HepG2 (cell line): Measurements from ENCODE around the gene PTGDR2. TPM values are rescaled to one million over a fixed set of nuclear protein-coding genes. Genes with fewer than 3 reads are reported as not detected.

Experiments
- ATAC-seq: fragments of 200-7000 bp; cut with Tn5 transposase; 3 replicates; pipeline ENCODE4 v1.9.1; 2020; ENCODE audit warnings: mild to moderate bottlenecking, moderate library complexity
- BruUV-seq: library from RNA; stranded (reverse); fragments of 400-500 nt; replicated peaks from 2 replicates; lab custom pipeline; 2021; lab: Mats Ljungman, UMichigan
- CTCF ChIA-PET: fragments of 300-600 bp; formaldehyde crosslinking; extraction: SDS; loops from one replicate; lab custom pipeline; 2021; ENCODE audit warnings: low total read pairs, inconsistent platforms, low intra/inter-chr PET ratio; lab: Yijun Ruan, JAX
- POLR2A ChIA-PET: fragments of 350-600 bp; sonication (Branson Sonifier 250); formaldehyde crosslinking; loops from one replicate; lab custom pipeline; 2020; ENCODE audit warnings: antibody characterized with exemption, inconsistent platforms; lab: Yijun Ruan, JAX
- DNase-seq: peaks from one replicate; pipeline ENCODE4 v3.0.0-alpha.2; 2015; ENCODE audit warnings: low spot score
- FAIRE-seq: peaks from 3 replicates; lab custom pipeline; 2011; peaks lifted over from hg19 to GRCh38; lab: Jason Lieb, UNC
- H2AFZ ChIP-seq: one replicate; pipeline ENCODE4 v1.6.1; 2011; ENCODE audit warnings: low read length, inconsistent platforms
- H3K27ac ChIP-seq: fragments of 300-600 bp; 3 replicates; pipeline ENCODE4 v1.8.0; 2011; ENCODE audit warnings: mixed run types, mild to moderate bottlenecking, mixed read lengths, low read length, inconsistent platforms; ENCODE audit not compliant: insufficient read depth; ENCODE audit errors: extremely low read length
- H3K27me3 ChIP-seq, 2 experiments: fragments of 200-600 bp in 1 of 2; 2 replicates in 1 of 2; 3 replicates in 1 of 2; pipeline versions ENCODE4 v1.6.0 to v1.8.0; 2011; ENCODE audit warnings: low read length in 2 of 2, mild to moderate bottlenecking in 2 of 2, moderate library complexity in 2 of 2, inconsistent platforms in 1 of 2; ENCODE audit not compliant: insufficient read depth in 2 of 2, control insufficient read depth in 1 of 2
- H3K36me3 ChIP-seq, 2 experiments: fragments of 200-600 bp in 1 of 2; replicated peaks in 1 of 2; 2 replicates in 1 of 2; 3 replicates in 1 of 2; pipeline versions ENCODE4 v1.5.1 to v1.8.0; 2011; ENCODE audit warnings: low read length in 2 of 2, inconsistent platforms in 1 of 2; ENCODE audit not compliant: insufficient read depth in 2 of 2, control insufficient read depth in 1 of 2
- H3K4me1 ChIP-seq: 2 replicates; pipeline ENCODE4 v1.5.1; 2012; ENCODE audit warnings: low read length, inconsistent platforms; ENCODE audit not compliant: insufficient read depth
- H3K4me2 ChIP-seq: 2 replicates; pipeline ENCODE4 v1.6.0; 2011; ENCODE audit warnings: low read depth, low read length, inconsistent platforms
- H3K4me3 ChIP-seq, 3 experiments: fragments of 200-600 bp in 1 of 3; sonication (generic), shearing (Covaris generic) in 1 of 3; replicated peaks in 1 of 3; 2 replicates each; pipeline ENCODE4 v1.5.1; 2011 to 2016; ENCODE audit warnings: low read length in 3 of 3, inconsistent platforms in 2 of 3, low read depth in 2 of 3, mild to moderate bottlenecking in 2 of 3, control low read depth in 1 of 3, mixed read lengths in 1 of 3; ENCODE audit not compliant: insufficient read depth in 1 of 3
- H3K79me2 ChIP-seq: one replicate; pipeline ENCODE4 v1.6.1; 2011; ENCODE audit warnings: low read length, inconsistent platforms; ENCODE audit not compliant: insufficient read depth
- H3K9ac ChIP-seq: 2 replicates; pipeline ENCODE4 v1.6.0; 2011; ENCODE audit warnings: mild to moderate bottlenecking, low read depth, low read length, inconsistent platforms; ENCODE audit not compliant: insufficient read depth
- H3K9me3 ChIP-seq: 2 replicates; pipeline ENCODE4 v1.5.1; 2012; ENCODE audit warnings: mild to moderate bottlenecking, low read length
- H4K20me1 ChIP-seq: 2 replicates; pipeline ENCODE4 v1.6.0; 2011; ENCODE audit warnings: inconsistent platforms, mild to moderate bottlenecking, low read length, moderate library complexity; ENCODE audit not compliant: insufficient read depth
- CENPT ChIP-seq: sonication (generic); formaldehyde crosslinking; IDR thresholded peaks from 2 replicates; pipeline ENCODE4 v1.8.0; 2022; ENCODE audit warnings: low read depth, mild to moderate bottlenecking, moderate library complexity, missing genetic modification reagents
- MIER2 ChIP-seq: IDR thresholded peaks from 2 replicates; pipeline ENCODE4 v1.6.1; 2016; ENCODE audit warnings: missing biosample characterization, missing genetic modification reagents
- XBP1 ChIP-seq: sonication (generic); formaldehyde crosslinking; IDR thresholded peaks from 2 replicates; pipeline ENCODE4 v1.5.0; 2020; ENCODE audit warnings: missing genetic modification reagents
- ZNF564 ChIP-seq: sonication (generic); formaldehyde crosslinking; IDR thresholded peaks from 2 replicates; pipeline ENCODE4 v1.8.1; 2023; ENCODE audit warnings: mild to moderate bottlenecking, missing genetic modification reagents
- ZNF629 ChIP-seq: sonication (generic); formaldehyde crosslinking; conservative IDR thresholded peaks from 2 replicates; pipeline ENCODE4 v1.5.0; 2020; ENCODE audit warnings: missing genetic modification reagents
- WGBS: methylation state at CpG from one replicate; pipeline ENCODE4 v1.1.6; 2017; ENCODE audit warnings: low lambda C conversion rate; 5-methylcytosine and 5-hydroxymethylcytosine counted together
- in situ Hi-C: cut with HindIII; loops from 2 replicates; pipeline ENCODE4 v1.10.0; 2017; ENCODE audit warnings: low pct_unique_long_range_greater_than_20kb; ENCODE audit not compliant: extremely low pct_ligation_motif_present
- intact Hi-C: fragments of 100-400 bp; cut with micrococcal nuclease; formaldehyde crosslinking; loops from one replicate; pipeline ENCODE4 v1.10.0; 2022; ENCODE audit not compliant: unreplicated experiment
- polyA plus RNA-seq, 8 experiments: library from polyadenylated mRNA; depleted of rRNA in 3 of 8; stranded (reverse) in 7 of 8; unstranded in 1 of 8; fragments of >200 nt; fragmentation: Illumina TruSeq in 4 of 8; extraction: Trizol in 4 of 8; gene quantifications; 2 replicates each; pipeline versions ENCODE4 v1.2.1 to v1.2.3, GENCODE V29; 2011 to 2016; ENCODE audit warnings: low read depth in 4 of 8, missing spikeins in 1 of 8, mixed read lengths in 1 of 8; ENCODE audit not compliant: insufficient read depth in 1 of 8
- total RNA-seq, 5 experiments: library from RNA; depleted of rRNA; stranded (reverse); fragments of >200 nt; fragmentation: Illumina TruSeq; extraction: Trizol; gene quantifications; 2 replicates each; pipeline ENCODE4 v1.2.3, GENCODE V29; 2016; ENCODE audit warnings: low read depth in 1 of 5
- TF ChIP-seq, protein P1 (sequence below): sonication (generic); formaldehyde crosslinking; IDR thresholded peaks from 2 replicates; pipeline ENCODE4 v1.4.0; 2020; ENCODE audit warnings: mild to moderate bottlenecking, missing genetic modification reagents

PTGDR2 gene
- total and polyA plus RNA-seq, 2 of the 13 experiments (the other 11 are each of a cell fraction or from before 2014, with no cell fraction given): 1.9 to 2.5 TPM

DNA sequence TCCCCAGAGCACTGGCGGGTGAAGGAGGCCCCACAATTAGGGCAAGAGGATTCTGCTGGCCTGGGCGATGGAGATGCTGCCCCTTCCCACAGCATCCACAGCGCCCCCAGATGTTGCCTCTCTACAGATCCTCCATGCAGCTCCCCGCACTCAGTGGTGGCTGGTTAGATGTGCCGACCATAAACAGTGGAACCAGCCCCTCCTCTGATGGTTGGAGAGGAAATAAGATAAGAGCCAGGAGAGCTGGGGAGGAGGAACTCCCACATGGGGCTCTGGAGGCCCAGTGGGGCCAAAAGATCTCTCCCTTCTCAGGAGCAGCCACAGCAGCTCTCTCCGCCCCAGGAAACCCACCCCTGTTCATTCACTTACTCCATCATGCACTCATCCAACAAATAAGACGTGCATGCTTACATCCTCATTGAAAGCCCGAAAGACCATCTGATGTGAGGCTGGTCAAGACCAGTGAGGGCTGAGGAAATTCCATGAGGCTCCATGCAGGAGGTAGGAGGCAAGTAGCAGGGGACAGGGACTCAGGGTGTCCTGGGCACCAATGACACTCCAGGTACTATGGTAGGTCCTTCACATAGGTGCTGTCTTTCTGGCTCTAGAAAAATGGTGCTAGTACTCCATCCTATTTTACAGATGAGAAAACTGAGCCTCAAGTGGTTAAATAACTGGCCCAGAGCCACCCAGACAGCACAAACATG, 1.5 kb downstream of the PTGDR2 start:
- intact Hi-C loops: no loop called here
- Histone ChIP-seq H3K9me3 (no peaks in the 10 kb centered on the region), H3K4me2 (peak overlapping the region; percentile 81; the same call in 1 of the 2 replicates), H3K4me1 (peaks cover 57% of the 10 kb centered on the region), H3K4me3 (0 out of 6 replicates have a peak overlapping the region, but pooled peaks of 1 of the 3 experiments have one; percentile 49), H3K27me3 (no peaks in the 10 kb centered on the region), H3K9ac (no peak overlapping the region), H3K36me3 (peaks cover 17 to 29% of the 10 kb centered on the region in 2 experiments; a peak in 4 of 5 replicates), H2AFZ (no peak overlapping the region), H3K79me2 (no peaks in the 10 kb centered on the region), H4K20me1 (no peaks in the 10 kb centered on the region), H3K27ac (no peak overlapping the region)
- DNase-seq (no peak), ATAC-seq (no peak), FAIRE-seq (no peak)
- in situ Hi-C loops: no loop called here
- ChIA-PET CTCF (no interaction called here), POLR2A (interaction anchor here (1.0 to 2.6 kb wide), 3 partner anchors 9 to 12 kb away, joined by 3 to 26 read pairs (median 3); no protein-coding TSS in a partner anchor)
- BruUV-seq: no TSS peak
- 85% methylated on average over 8 of the region's 8 CpGs for WGBS
- TF ChIP-seq XBP1 (CRISPR knock-in tag) (no peak), ZNF629 (CRISPR knock-in tag) (peak; percentile 67)
- TF ChIP-seq, all 625 proteins: peak for 1

DNA sequence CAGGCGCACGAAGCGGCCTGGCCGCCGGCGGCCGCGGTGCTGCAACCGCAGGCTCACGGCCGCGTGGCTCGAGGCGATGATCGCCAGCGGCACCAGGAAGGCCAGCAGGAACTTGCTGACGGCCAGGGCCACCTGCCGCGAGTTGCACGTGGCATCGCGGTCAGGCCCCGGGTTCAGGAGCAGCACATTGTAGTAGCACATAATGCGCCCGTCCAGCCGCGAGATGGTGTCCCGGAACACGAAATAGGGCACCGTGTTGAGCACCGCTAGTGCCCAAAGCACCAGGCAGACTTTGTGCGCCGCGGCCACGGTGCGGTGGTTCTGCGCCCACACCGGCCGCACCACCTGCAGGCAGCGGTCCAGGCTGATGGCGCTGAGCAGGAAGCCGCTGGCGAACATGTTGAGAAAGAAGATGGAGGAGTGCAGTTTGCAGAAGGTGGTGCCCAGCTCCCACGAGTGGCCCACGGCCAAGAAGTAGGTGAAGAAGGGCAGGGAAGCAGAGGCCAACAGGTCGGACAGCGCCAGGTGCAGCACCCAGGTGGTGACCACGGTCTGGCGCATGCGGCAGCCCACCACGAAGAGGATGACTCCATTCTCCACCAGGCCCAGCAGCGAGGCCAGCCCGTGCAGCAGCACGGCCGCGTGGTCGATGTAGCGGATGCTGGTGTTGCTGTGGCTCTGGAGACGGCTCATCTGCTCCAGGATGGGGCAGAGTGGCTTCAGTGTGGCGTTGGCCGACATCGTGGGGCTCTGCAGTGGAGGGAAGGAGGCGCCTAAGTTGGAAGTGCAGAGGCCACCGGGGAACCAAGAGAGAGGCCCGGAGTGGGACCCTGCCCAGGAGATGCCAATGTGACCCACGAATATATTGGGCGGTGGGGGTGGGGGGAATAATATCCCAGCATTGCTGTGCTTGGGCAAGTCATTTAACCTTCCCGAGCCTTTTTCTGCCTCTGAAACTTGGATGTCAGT, 2.5 kb downstream of the PTGDR2 start:
- Histone ChIP-seq H3K79me2 (no peaks in the 10 kb centered on the region), H3K9ac (no peak overlapping the region), H3K4me3 (no peak overlapping the region), H2AFZ (no peak overlapping the region), H3K4me1 (peaks cover 46% of the 10 kb centered on the region), H3K27ac (no peak overlapping the region), H3K4me2 (no peak overlapping the region), H3K36me3 (peaks cover 20 to 39% of the 10 kb centered on the region in 2 experiments; a peak in 4 of 5 replicates), H4K20me1 (no peaks in the 10 kb centered on the region), H3K9me3 (no peaks in the 10 kb centered on the region), H3K27me3 (no peaks in the 10 kb centered on the region)
- DNase-seq (no peak), FAIRE-seq (no peak), ATAC-seq (no peak)
- CTCF ChIA-PET: no interaction called here
- 97% methylated on average over 40 of the region's 68 CpGs for WGBS
- in situ Hi-C loops: no loop called here
- no TSS peak for BruUV-seq
- intact Hi-C loops: no loop called here
- POLR2A ChIA-PET: interaction anchor here (1.1 kb wide), 1 partner anchor 9 kb away, joined by 3 read pairs; no protein-coding TSS in a partner anchor
- no peak for TF ChIP-seq CENPT (CRISPR knock-in tag)
- no peak for TF ChIP-seq MIER2
- TF ChIP-seq, protein P1, sequence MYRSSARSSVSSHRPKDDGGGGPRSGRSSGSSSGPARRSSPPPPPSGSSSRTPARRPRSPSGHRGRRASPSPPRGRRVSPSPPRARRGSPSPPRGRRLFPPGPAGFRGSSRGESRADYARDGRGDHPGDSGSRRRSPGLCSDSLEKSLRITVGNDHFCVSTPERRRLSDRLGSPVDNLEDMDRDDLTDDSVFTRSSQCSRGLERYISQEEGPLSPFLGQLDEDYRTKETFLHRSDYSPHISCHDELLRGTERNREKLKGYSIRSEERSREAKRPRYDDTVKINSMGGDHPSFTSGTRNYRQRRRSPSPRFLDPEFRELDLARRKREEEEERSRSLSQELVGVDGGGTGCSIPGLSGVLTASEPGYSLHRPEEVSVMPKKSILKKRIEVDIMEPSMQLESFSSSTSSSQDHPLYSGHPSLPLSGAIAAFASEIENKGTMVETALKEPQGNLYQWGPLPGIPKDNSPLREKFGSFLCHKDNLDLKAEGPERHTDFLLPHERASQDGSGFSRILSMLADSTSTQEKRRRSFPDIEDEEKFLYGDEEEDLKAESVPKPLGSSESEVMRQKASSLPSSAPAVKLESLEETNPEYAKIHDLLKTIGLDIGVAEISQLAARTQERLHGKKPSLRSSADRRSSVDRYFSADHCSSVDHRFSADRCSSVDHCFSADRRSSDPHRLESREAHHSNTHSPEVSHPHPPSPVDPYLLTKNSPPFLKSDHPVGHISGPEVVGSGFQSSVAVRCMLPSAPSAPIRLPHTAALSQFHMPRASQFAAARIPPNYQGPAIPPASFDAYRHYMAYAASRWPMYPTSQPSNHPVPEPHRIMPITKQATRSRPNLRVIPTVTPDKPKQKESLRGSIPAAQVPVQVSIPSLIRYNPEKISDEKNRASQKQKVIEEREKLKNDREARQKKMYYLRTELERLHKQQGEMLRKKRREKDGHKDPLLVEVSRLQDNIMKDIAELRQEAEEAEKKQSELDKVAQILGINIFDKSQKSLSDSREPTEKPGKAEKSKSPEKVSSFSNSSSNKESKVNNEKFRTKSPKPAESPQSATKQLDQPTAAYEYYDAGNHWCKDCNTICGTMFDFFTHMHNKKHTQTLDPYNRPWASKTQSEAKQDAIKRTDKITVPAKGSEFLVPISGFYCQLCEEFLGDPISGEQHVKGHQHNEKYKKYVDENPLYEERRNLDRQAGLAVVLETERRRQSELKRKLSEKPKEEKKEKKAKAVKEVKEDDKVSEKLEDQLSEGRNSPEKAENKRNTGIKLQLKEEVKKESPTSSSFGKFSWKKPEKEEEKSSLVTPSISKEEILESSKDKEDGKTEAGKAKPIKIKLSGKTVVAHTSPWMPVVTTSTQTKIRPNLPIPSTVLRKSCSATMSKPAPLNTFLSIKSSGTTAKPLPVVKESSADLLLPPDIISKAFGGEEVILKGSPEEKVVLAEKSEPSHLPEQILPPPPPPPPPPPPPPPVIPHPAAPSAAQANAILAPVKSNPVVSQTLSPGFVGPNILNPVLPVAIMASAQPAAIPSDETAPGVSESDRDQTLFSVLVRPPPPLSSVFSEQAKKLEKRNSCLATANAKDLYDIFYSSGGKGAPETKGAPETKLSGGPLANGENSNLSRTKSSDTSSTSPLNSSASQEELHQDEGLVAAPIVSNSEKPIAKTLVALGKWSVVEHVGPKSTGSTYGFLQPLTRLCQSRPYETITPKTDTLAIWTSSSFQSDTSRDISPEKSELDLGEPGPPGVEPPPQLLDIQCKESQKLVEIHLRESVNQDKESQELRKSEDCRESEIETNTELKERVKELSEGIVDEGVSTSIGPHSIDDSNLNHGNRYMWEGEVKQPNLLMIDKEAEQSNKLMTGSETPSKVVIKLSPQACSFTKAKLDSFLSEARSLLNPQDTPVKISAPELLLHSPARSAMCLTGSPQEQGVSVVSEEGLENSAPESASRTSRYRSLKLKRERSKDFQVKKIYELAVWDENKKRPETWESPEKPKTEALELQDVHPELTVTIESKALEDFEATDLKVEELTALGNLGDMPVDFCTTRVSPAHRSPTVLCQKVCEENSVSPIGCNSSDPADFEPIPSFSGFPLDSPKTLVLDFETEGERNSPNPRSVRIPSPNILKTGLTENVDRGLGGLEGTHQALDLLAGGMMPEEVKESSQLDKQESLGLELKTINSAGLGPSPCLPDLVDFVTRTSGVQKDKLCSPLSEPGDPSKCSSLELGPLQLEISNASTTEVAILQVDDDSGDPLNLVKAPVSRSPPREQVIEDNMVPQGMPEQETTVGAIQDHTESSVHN (CRISPR knock-in tag): no peak
- no peak for TF ChIP-seq ZNF564 (CRISPR knock-in tag)
